ENCODE measurements around the gene CDC42BPB. TPM values are rescaled to one million over a fixed set of nuclear protein-coding genes. Genes with fewer than 3 reads are reported as not detected.

CDC42BPB gene
- total and polyA plus RNA-seq, 2 of the 13 experiments (the other 11 are each of a cell fraction or from before 2014, with no cell fraction given): 19.7 to 32.3 TPM

- no peak for TF ChIP-seq PAF1 (CRISPR knock-in tag; IDR thresholded peaks at IDR 0.05)
- TF ChIP-seq PHF20 (CRISPR knock-in tag; IDR thresholded peaks at IDR 0.05): no peak
- TF ChIP-seq HOXA3 (CRISPR knock-in tag; IDR thresholded peaks at IDR 0.05): 0 out of 2 replicates have a peak, but pooled peaks have one; percentile 19
- no peak for TF ChIP-seq CREBL2 (CRISPR knock-in tag; IDR thresholded peaks at IDR 0.05; ENCODE audit: borderline replicate concordance)
- TF ChIP-seq TEAD3 (CRISPR knock-in tag; optimal IDR thresholded peaks at IDR 0.05; ENCODE audit: borderline replicate concordance): no peak
- TF ChIP-seq POGK (CRISPR knock-in tag; conservative IDR thresholded peaks at IDR 0.05): peak; percentile 44; the same call in 1 of the 2 replicates
- TF ChIP-seq ZKSCAN5 (CRISPR knock-in tag; IDR thresholded peaks at IDR 0.05): no peak
- no peak for TF ChIP-seq ZNF264 (CRISPR knock-in tag; IDR thresholded peaks at IDR 0.05)
- TF ChIP-seq ZNF3 (CRISPR knock-in tag; IDR thresholded peaks at IDR 0.05): no peak
- TF ChIP-seq ZNF205 (CRISPR knock-in tag; IDR thresholded peaks at IDR 0.05): no peak
- TF ChIP-seq KAT8 (CRISPR knock-in tag; IDR thresholded peaks at IDR 0.05): no peak
- TF ChIP-seq TFE3 (CRISPR knock-in tag; IDR thresholded peaks at IDR 0.05): no peak
- TF ChIP-seq ZZZ3 (CRISPR knock-in tag; IDR thresholded peaks at IDR 0.05; ENCODE audit: borderline replicate concordance): no peak
- no peak for TF ChIP-seq NBN (conservative IDR thresholded peaks at IDR 0.05)
- no peak for TF ChIP-seq RFX5 (IDR thresholded peaks at IDR 0.05; ENCODE audit: low read depth, low read length)
- peak; percentile 35; the same call in 1 of the 2 replicates for TF ChIP-seq KDM2A (CRISPR knock-in tag; IDR thresholded peaks at IDR 0.05; ENCODE audit: borderline replicate concordance, low read depth)
- no peak for TF ChIP-seq ZNF660 (CRISPR knock-in tag; IDR thresholded peaks at IDR 0.05; ENCODE audit: borderline replicate concordance, low read depth)
Measured at GRCh38 chr14:103084021-103084919, 26.9 kb upstream of the CDC42BPB start, which contains the start of gene LBHD2 (continued).
